NCI-H345 treated with DMSO at 0.1 percent for 48 hours (cell line): Measurements from ENCODE around the gene GPX5.
A peak's percentile ranks its signal among the peaks of the same experiment; 100 is the strongest.

ENCODE experiments used
- DNase-seq: peaks from one replicate; lab custom pipeline; 2025; ENCODE audit not compliant: unreplicated experiment; lab: John Stamatoyannopoulos, UW

GPX5 gene

DNA sequence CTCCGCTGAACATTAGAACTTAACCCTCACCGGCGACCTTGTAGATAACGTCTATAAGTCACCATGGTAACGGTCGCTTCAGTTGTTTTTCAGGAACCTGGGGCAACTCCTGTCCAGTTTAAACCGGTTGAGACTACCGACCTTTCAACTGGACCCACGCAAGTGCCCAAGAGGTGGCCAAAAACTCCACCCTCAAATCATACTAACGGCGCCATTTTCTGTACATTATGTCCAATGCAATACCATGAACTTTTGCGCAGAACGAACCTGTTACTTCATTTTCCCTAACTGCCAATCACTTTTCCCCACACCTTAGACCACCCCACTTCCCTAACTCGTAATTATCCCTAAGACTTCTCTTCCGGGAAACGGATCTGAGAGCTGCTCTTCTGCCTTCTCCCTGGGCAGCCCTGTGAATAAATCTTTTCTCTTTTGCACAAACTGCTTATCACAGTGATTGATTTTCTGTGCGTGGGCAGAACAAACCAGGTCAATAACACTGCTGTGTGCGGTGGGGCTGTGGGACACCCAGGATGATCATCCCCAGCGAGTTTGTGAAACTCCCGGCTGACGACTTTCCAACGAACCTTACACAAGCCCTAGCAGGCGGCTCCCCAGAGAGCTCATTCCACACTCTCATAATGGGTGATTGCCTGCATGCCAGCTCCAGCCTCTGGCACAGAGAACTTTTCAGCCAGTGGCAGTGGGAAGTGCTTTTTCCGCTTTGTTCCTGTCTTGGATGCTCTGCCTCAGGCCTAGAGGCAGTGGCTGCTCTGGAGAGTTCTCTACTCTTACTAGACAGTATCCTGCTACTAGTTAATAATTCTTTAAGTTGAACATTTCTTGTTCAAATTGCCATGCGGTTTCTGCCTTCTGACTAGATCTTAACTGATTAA, 28.6 kb downstream of the GPX5 start:
- no peak for DNase-seq

DNA sequence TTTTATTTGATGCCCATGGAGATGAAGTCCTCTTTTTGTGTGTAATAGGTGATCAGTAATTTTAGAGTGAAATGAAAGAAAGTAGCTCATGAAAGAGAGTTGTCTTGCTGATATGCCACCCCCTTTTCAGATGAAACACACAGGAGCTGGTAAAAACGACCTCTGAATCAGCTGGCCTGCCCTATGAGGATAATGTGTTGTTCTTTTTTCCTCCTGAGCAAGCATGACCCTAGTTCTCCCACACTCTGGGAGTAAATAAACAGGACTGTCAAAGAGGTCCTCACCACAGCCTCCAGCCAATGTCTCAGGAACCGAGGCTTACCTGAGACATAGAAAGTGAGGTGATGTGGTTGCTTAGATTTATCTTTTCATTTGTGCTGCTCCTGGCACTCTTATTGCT, 29.5 kb downstream of the GPX5 start:
- no peak for DNase-seq

DNA sequence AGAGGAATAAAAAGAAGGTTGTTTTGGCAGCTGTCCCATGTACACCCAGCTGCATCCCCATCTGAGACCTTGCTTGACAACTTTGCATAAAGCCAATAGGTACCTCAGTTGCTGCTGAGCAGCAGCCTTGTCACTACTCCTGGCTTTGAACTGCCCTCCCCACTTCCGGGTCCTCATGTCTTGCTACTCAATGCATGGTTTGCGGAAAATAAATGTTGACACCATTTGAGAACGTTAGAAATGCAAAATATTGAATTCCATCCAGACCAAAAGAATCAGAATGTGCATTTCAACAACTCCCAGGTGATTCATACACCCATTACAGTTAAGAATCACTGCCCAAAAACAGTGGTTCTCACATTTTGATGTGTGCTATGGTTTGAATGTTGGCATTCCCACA, 32.9 kb downstream of the GPX5 start:
- DNase-seq, result peak; percentile 26

- no peak for DNase-seq
Measured at GRCh38 chr6:28563430-28564095, 37.9 kb downstream of the GPX5 start.

DNA sequence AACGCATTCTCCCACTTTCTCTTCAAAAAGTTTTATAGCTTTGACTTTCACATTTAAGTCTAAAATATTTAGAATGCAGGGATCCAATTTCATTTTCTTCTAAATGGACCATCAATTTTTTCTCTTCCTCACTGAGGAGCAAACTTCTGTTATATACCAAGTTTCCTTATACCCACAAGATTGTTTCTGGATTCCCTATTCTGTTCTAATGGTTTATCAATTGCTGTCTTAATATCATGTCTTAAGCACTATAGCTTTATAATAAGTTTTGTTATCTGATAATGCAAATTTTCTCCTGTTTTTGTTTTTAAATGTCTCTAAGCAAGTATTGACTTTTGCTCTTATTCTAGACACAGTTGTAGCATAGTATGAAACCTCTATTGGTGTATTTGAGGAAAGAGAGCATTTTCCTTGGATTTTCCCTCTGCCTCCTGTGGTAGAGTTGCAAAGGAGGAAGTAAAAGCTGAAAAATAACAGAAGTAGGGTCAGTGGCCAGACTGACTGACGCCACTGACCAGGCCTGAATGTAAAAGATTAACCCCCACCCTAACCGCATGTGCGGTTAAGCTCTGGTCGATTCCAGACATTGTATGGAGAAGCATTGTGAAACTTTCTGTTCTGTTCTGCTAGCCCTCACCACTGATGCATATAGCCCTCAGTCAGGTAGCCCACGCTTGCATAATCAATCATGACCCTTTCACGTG, 40.3 kb downstream of the GPX5 start:
- DNase-seq, result no peak

- no peak for DNase-seq
Measured at GRCh38 chr6:28566527-28567252, 41.0 kb downstream of the GPX5 start.

DNA sequence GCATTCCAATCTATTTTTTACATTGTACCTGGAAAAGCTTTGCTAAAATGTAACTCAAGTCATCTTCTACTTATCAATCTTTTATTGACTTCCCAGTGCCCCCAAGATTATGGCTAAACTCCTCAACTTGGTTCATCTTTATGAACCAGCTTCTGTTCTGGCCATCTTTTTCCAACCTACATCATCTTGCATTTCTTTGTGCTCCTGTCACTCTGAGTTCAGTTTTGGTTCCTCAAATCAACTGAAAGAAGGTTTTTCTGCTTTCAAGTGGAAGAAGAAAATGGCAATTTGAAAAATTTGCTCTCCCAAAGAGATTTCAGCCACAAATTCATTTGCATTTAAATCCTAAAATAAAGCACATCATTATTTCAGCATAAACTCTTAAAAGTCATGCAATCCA, 41.8 kb downstream of the GPX5 start:
- DNase-seq, result no peak

DNA sequence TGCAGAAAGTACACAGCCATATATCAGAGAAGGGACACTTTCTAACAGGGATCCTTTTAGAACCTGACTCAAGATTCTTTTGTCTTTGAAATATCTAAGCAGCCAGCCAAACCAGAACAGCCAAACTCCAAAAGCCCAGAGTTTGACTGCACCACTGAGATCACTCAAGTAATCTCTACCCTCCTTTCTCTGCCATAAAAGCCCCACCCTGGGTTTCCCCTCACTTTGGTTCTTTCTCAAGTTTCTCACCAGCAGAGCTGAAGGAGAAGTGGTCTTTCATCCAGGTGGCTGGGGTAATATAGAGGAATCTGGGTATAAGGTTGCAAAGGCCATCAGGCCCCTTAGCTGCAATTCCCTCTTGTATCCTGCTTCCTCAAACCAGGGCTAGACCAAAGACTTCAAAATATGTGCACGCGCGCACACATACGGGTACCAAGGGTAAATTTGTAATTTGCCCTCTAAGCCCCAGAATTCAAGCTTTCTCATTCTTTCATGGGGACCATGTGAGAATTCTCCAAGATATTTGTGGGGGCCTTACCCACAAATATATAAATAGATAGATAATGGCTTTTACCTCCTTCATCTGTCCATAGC, 42.9 kb downstream of the GPX5 start:
- DNase-seq, result no peak

DNA sequence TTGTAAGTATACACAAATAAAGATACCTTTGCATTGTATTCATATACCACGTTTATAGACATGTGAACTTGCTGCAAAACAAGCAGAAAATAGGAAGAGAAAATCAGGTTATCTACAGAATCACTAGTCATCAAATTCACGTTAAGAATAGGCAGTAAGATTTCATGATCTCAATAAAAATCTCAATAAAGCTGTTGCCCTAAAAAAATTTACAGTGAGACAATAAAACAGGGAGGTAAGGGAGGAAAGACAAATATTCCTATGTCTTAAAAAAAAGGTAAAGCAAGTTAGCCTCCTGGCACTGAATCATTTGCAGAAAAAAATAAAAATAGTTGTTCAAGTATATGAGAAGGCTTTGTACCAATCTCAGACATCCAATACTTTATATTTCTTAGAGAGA, 44.1 kb downstream of the GPX5 start:
- DNase-seq, result no peak

- no peak for DNase-seq
Measured at GRCh38 chr6:28580475-28580874, 54.8 kb downstream of the GPX5 start.

- no peak for DNase-seq
Measured at GRCh38 chr6:28583463-28583862, 57.8 kb downstream of the GPX5 start.
